ENCODE results near the gene DSEL.

Gene DSEL

GRCh38 chr18:67500522-67501205, 15.9 kb downstream of the DSEL start:
- no peak for DNase-seq (ENCODE audit: low read depth, low spot score)

DNA sequence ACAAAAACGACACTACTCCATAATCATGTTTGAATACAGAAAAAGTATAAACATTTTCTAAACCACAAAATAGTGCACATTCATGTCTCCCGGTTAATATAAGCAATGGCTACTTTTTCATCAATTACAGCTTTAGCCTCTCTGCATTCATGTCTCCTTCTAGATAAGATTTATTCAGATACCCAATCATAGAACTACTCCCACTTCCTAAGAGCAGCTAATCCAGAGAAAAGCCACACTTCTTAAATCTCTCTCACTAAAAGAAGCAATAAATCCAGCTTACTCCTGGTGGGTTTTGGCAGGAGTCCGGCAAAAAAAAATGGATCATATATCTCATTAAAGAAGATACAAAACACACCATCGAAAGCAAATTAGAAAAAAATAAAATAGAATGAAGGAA, 20.1 kb downstream of the DSEL start:
- no peak for DNase-seq (ENCODE audit: low read depth, low spot score)

GRCh38 chr18:67486534-67486933, 30.0 kb downstream of the DSEL start:
- peak; percentile 15 for DNase-seq (ENCODE audit: low read depth, low spot score)

DNA sequence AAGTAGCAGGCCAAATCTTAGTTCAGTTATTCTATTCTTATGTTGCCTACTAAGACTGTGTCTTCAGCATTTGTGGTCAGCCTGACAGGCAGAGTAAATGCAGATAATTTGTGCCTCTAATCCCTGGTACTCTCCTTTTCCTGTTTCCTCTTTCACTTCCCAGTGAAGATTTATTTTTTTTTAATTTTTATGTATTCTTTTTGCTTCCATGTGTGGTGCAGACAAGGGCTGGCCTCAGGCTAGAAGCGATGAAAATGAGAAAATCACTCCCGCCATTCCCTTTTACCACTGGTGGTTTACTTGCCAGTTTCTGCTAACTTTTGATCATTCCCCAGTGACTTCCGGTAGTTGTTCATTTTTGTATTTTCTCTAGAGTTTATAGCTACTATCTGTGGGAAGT, 30.9 kb downstream of the DSEL start:
- DNase-seq (ENCODE audit: low read depth, low spot score), result no peak

- DNase-seq (ENCODE audit: low read depth, low spot score), result no peak
Observed at GRCh38 chr18:67484458-67484857, 32.1 kb downstream of the DSEL start.

GRCh38 chr18:67483952-67484351, 32.6 kb downstream of the DSEL start:
- DNase-seq (ENCODE audit: low read depth, low spot score), result no peak

- no peak for DNase-seq (ENCODE audit: low read depth, low spot score)
Observed at GRCh38 chr18:67483237-67483636, 33.3 kb downstream of the DSEL start.

GRCh38 chr18:67478249-67478648, 38.3 kb downstream of the DSEL start:
- no peak for DNase-seq (ENCODE audit: low read depth, low spot score)

DNA sequence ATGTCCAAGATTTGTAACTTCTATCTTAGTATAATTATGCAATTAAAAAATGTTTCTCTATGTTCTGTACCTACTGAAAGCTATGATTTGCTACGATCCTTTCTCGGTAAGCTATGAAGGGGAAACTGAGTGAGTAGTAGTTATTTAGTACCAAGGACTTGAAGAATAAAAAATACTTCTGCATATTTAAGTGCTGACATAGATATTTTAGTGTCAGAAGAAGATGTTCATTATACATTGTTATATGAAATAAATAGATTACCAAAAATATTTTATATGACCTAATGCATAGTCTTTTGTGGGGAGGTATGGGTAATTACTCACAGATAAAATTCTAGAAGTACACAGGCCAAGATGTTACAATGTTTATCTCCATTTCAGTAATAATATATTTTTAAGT, 39.0 kb downstream of the DSEL start:
- DNase-seq (ENCODE audit: low read depth, low spot score), result no peak

GRCh38 chr18:67476585-67476984, 39.9 kb downstream of the DSEL start:
- no peak for DNase-seq (ENCODE audit: low read depth, low spot score)

GRCh38 chr18:67475673-67476072, 40.8 kb downstream of the DSEL start:
- DNase-seq (ENCODE audit: low read depth, low spot score), result no peak

DNA sequence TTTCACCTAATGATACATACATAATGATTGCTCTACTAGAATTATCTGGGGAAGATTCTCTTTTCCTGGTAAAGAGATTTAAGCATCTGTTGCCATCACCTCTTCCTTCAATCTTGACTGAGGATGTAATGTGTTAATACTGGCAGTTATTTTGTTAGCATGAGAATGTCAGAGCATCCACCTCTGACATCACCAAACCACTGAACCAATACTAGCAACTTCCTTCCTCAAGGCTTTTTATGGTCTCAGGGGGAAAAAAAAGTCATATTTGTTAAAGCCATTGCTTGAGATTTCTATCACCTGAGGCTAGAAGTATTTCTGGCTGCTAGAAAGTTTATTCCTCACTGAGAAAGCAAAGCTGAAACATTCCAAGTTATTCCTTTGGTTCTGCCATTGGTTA, 48.5 kb downstream of the DSEL start:
- no peak for DNase-seq (ENCODE audit: low read depth, low spot score)

DNA sequence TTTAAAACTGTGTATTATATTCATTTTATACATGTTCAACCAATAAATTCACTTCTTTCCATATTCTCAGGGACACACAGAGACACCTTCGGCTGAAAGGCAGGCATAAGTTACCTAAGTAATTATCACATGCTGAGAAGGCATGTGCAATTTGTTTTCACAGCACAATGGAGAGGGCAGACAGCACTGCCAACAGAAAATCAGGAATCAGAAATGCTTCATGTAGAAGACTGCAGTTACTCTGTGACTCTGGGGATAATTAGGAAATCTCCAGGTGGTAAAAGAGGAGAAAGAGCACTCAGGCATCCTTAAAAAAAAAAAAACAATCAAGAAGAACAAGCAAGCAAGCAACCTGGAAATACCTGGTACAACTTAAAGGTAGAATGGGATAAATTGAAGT, 49.3 kb downstream of the DSEL start:
- DNase-seq (ENCODE audit: low read depth, low spot score), result no peak

- no peak for DNase-seq (ENCODE audit: low read depth, low spot score)
Observed at GRCh38 chr18:67464499-67464898, 52.0 kb downstream of the DSEL start.

DNA sequence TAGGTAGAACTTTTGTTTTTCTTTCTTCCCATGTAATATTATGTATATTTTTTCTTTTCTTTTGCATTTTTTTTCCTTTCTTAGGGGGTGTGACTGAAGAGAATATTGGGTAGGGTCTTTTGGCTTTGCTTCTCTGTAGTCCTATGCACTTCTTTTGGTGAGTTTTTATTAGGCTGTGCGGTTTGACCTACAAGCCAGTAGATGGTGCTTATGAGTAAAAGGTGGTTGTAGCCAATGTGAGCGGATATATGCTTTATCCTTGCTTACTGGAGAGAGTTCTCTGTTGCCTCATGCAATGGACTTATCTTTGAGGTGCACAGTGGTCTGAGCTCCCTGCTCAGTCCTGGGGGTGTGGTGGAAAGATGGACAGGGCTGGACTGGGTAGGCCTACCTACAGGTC, 52.7 kb downstream of the DSEL start:
- peak; percentile 25 for DNase-seq (ENCODE audit: low read depth, low spot score)

DNA sequence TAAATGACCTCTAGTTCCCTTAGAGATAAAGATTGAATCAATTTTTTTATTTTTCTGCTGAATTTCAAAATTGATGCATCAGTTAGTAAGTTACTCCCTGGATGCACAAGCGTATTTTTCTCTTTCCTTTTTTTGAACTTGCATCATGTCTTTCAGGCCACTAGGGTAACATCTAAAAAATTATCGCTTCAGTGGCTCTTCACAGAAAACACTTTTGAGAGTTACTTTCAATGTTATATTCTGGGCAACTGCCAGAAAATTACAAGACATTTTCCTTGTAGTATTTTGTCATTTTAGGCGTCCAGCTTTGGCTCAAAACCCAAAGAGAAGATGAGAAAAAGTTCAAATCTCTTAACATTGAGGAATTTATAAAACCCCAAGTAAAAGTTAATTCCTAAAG, 59.8 kb downstream of the DSEL start:
- DNase-seq (ENCODE audit: low read depth, low spot score), result no peak

All from iPS DF 19.7 (cell line).